Forelimb muscle (tissue), 1 donor: ENCODE measurements around the gene CASQ2. TPM values are rescaled to one million over a fixed set of nuclear protein-coding genes. Genes with fewer than 3 reads are reported as not detected.

Source experiments
- DNase-seq: peaks from one replicate; pipeline ENCODE4 v3.0.0-alpha.2; 2013; ENCODE audit warnings: low read depth
- polyA plus RNA-seq: library from polyadenylated mRNA; unstranded; fragments of 120-200 nt; gene quantifications from one replicate; pipeline ENCODE4 v1.2.1, GENCODE V29; 2013; ENCODE audit not compliant: insufficient read length

CASQ2 gene
- polyA plus RNA-seq, 1 donor, result 914 TPM

DNA sequence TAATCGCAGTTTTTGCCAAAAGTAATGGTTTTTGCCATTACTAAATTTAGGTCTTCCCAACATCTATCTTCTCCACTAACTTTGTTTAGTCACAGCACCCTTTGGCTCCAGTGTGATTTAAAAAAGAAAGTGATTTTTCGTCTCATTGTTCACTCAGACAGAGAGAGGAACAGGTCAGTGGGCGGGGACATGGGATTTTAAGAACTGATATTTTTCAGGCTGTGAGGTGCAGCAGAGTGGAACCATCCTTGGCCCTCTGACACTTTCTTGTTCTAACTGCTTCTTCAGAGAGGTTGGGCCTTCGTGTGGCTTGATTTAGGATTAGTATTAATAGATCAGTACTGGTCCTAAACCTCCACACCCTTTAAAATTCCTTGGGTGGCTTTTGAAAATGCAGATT is 38.8 kb downstream of the CASQ2 start:
- DNase-seq, result no peak

DNA sequence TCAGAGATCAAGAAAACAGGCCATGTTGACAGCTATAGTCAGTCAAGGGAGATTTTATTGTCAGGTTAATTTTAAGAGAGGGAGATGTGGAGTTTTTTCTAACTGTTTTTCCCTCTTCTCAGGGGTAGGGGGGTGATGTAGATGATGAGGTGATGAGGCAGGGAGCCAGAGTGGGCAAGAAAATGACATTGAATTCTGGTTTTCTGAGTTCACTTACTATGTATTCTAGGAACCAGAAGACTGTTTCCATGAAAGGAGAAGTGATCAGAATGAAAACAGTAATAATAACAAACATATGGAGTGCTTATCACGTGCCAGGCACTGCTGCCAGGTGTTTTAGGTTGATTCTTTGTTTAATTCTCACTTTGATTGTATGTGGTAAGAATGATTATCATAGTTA is 40.2 kb downstream of the CASQ2 start:
- no peak for DNase-seq

DNA sequence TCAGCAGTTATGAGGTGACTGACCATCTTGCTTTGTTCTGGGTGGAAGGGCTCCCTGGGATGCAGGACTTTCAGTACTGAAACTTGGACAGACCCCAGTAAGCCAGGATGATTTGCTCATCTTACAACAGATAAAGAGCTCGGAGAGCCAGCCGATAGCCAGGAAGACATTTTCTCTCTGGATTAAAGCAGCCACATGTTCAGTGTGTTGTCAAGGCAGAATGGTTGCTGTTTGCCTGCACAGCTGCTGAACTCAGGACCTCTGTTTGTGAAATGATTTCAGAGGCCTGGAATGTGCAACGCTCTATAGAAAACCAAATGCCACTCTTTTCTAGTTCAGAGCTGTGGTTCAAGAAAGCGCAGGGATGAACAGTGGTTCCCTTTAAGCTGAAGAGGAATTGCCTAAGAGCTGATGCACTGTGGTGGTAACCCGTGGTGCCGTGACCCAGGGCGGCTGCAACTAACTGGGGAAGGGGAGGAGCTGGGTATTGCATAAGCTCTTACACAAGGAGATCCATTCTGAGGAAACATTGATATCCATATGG is 40.7 kb downstream of the CASQ2 start:
- no peak for DNase-seq

DNA sequence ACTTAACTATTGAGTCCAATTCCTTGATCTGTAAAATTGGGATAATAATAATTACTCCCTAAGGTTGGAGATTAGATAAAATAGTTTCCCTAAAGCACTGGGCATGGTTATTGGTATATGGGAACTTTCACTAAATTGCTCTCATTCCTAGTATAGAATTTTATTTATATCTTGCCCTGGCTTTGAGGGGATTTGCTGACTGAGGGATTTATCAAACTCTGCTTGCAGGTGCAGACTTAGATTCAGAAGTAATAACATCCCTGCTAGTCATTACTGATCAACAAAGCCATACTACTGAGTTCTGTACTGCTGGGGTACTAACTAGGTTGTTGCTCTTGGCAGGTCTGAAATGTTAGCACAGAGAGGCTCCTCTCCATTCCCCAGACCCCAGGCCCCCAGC is 41.9 kb downstream of the CASQ2 start:
- no peak for DNase-seq

DNA sequence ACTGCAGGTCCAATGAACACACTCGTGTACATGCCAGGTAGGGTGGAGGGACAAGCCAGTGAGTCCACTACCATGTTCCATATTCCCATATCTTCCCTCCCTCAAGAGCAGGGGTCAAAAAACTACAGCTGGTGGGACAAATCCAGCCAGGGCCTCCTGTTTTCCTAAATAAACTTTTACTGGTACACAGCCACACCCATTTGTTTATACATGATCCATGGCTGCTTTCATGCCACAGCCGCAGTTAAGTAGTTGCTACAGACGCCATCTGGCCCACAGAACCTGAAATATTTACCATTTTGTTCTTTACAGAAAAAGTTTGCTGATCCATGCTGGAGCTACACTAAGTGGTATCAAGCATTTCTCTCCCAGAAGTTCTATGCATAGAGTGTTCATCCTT is 42.4 kb downstream of the CASQ2 start:
- DNase-seq, result no peak

DNA sequence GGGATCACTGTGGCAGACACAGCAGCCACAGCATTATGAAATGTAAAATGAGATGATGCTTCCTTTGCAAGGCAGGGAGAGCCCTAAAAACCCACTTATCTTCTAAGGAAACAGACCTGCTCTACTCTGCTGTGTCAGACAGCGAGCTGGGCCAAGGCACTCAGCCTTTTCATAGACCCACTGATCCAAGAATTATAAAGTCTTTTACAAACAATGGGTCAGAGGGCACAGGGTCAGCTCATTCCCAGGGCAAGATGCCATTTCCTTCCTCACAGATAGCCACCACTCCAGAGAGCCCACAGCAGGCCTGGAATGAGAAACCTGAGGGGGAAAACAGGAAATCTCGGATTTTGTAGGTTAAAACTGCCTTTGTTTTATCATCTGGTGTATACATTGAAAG is 42.9 kb downstream of the CASQ2 start:
- DNase-seq, result no peak

DNA sequence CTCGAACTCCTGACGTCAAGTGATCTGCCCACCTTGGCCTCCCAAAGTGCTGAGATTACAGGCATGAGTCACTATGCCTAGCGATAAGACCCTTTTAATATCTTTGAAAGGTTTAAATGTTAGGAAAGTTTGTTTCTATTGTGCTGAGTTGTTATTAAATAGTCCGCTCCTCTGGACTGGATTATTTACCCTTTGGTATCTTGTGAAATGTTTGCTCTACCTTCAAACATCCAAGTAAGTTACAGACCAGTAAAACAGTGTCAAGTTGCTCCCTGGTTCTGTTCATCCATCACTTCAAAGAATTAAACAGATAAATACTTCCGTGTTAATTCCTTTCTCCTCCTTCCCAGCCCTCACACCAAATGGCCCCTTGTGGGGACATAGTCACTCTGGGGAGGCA is 44.8 kb downstream of the CASQ2 start:
- DNase-seq, result no peak

DNA sequence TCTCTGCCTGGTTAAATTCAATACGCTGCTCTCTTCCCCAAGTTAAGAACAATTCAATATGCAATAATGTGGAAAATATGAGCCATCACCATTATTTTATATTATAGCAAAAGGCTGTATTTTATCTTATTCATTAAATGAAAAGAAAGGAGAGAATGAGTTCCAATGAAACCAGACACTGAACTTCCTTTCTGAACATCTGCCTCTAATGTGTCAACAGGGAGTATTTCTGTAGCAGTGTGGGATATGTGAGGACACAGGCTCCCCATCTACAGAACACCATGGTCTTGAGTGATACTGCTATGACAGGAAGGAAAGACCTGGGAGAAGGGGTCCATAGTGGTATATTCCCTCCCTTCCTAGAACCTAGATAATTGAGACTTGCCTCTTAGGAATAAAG is 46.3 kb downstream of the CASQ2 start:
- DNase-seq, result no peak

DNA sequence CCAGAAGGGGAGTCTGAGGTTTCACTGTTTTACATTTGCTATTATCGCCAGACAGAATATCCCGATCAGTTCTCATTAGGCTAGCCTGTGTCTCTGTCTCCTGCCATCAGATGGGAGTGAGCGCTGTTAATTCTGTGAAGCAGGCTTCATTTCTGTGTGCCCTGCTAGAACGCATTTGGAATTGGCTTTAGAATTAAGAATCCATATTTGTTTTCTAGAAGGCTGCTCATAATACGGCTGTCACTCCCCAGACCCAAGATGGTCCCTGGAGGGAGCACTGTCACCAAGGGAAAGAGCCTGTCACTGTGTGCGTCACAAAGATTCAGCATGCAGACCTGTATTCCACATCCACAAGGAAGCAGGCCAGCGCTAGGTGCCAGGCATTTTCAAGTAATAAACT is 49.2 kb downstream of the CASQ2 start:
- no peak for DNase-seq

DNA sequence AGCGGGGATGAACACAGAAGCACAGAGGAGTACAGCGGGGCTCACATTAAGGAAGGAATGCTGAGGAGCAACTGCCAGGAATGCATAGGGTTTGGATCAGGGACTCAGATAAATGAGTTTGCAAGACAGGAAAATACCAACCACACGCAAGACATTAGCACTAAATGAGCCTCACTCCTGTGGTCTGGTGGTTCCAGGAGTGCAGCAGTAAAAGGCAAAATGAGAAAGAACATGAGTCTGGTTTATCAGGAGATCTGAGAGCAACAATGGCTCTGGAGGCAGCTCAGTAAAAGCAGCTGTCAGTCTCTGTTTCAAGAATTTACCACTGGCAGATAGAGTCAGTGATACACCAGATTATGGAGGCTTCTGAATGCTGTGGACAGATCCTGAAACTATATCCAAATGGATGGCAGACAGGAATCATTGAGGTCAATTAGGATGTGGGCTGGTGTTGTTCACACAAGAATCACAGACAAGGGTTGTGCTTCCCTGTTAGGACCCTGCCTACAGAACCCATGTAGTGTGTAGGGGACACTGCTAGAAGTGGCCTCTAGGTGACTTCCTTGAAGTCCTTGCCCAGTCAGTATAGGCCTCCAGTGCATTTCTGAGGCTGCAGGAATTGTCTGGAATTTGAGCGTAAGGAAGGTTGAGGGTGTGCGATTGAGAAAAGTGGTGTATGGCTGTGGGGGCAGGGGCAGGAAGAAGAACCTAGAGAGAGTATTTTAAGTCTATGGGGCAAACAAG is 50.3 kb downstream of the CASQ2 start:
- DNase-seq, result no peak

DNA sequence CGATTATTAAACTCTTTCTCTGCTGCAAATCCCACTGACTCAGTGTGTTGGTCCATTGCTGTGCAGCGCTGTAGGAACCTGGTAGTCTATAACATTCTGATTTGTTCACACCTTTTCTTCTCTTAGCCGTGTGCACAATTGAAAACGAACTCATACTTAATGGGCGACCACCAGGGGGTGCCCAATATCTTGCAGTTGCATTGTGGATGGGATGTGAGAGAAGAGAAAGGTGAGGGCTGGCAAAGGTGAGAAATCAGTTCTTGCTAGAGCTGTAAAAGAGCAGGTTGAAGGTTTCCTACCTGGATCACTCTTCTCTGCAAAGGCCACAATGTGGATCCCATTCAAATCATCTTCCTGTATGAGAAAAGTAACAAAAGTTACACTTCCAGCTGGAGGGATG is 51.0 kb downstream of the CASQ2 start:
- no peak for DNase-seq

DNA sequence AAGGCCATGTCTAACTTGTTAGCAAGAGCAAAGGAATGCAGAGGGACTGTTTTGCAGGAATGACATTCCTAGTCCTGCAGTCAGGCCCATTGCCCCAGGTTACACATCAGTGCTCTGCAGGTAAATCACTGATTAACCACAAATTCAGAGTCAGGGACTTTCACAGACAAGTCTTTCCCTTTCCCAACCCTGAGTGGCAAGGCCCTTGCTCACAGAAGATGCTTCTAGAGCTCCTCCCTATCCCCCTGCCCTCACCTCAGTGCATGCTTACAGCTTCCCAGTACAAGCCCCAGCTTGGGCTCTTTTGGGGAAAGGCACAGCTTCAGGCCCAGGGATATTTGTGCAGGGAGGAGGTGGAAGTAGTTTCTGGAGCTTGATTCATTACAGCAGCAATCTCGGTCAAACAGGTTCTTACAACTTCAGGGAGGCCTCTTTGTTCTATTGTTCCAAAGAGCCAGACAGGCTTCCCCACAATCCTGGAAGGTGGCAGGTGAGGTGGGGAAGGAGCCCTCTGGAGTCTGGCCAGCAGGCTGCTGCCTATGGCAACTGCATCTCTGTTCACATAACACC is 53.9 kb downstream of the CASQ2 start:
- DNase-seq, result no peak

DNA sequence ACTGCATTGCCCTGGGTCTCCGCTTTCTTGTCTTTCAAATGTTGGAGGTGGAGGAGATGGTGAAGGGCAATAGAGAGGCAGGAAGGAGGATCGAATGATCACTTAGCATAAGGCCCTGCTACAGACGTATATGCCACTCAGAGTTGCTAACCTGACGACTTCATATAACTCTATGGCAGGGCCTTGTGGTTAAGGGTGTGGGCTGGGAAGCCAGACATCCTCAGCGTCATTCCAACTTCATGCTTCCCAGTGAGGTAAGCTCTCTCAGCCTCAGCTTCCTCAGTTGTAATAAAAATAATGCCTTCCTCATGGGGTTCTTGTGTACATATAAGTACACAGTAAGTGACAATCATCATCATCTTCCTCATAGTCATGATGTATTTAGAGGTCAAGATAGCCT is 54.6 kb downstream of the CASQ2 start:
- no peak for DNase-seq

DNA sequence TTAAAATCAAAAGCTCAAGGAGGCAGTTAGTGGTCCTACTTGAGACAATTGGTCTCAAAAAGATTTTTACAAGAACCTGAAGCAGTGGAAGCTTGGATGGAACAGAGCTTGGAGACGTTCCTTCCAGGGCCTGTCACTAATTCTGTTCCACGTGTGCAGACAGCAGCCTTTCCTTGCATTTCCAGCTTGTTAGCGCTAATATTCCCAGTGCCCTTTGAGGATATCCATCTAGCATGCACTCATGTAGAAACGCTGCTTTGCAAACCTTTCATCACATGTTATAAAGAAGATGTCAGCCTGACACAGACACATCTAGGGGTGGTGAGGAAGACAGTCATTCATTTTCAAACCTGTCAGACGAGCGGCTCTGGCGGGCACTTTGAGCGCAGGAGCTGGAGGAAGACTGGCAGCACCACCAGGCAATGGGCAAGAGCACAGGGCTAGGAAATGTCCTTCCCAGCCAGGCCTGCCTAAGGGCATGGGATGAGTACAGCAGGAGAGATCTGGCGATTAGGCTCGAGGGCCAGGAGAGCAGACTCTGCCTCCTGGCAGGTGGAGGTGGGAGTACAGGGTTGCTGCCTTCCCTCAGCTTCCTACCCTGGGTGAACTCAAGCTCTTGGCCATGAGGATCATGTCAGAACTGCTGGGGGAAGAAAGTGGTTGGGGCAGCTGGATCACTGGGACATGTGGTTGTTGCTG is 55.5 kb downstream of the CASQ2 start:
- DNase-seq, result no peak

DNA sequence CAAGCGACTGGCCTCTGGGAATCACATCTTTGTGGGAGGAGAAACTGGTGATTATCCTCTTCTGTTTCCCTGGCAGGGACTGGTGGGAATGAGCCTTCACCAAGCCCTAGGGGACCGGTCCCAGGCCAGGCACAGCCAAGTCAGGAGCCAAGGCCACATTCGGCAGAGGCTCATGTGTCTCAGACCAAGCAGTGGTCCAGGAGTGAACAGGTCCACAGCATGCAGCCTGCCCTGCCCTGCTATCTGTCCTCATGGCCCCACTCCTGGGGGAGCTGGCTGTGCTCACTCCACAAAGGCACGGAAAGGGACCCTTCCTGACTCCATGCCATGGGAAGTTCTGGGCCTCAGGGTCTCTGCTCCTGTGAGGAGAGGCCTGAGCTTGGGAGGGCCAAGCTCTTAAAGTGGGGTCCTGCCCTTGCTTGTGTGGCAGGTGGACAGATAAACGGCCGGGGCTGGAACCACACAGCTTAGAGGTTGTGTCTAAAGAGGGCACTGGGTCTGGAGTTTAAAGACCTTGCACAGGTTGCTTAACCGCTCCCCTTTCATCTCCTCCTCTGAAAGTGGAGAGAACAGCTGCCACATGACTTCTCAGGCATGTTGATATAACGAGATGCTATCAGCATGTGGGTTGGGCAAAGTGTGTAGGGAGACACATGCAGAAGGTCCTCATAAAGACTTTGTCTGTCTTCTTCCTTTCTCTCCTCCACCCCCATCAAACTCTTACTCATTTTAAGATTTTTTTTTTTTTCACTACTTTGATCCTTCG is 57.5 kb downstream of the CASQ2 start:
- no peak for DNase-seq

DNA sequence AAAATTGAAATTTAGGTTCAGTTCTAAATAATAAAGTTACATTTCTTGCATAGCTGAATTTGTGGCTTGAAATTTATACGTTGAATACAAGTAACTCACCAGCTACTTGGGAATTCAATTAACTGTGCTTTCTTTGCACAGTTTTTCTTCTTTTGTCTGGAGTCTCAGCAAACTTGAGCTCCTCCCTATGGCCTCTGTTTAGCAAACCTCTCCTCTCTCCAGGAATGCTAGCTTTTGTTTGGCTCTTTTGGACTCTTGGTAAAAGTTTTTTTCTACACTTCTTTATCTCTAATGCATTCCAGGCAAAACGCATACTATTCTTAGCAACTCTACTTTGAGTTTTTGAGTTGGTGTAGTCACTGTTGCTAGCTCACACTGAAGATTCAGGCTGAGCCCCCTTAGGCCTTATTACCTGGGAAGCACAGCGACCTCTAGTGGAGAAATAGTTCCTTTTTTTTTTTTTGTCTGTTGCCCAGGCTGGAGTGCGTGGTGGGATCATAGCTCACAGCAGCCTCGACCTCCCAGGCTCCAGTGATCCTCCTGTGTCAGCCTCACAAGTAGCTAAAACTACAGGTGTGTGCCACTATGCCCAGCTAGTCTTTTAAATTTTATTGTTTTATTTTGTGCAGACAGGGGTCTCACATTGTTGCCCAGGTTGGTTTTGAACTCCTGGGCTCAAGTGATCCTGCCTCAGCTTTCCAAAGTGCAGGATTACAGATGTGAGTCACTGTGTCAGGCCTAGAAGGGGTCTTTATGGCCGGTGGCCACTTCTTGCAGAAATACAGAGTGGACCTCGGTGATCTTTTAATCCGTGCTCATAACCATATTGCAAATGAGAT is 61.7 kb downstream of the CASQ2 start:
- DNase-seq, result no peak

DNA sequence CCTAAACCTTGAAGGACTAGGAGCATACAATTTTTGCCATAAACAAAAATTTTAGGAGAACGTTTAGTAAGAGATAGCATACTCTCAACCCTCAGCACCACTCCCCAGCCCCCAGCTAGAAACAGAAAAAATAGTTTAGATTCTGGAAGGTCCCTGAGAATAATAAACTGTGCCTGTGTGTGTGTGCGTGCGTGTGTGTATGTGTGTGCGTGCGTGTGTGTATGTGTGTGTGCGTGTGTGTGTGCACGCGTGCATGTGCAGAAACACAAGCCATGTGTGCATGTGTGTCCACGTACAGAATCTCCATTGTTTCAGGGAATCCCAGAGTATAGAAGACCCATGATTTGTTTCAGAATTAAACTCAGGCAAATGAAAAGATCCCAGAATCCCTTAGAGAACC is 62.6 kb downstream of the CASQ2 start:
- DNase-seq, result no peak

DNA sequence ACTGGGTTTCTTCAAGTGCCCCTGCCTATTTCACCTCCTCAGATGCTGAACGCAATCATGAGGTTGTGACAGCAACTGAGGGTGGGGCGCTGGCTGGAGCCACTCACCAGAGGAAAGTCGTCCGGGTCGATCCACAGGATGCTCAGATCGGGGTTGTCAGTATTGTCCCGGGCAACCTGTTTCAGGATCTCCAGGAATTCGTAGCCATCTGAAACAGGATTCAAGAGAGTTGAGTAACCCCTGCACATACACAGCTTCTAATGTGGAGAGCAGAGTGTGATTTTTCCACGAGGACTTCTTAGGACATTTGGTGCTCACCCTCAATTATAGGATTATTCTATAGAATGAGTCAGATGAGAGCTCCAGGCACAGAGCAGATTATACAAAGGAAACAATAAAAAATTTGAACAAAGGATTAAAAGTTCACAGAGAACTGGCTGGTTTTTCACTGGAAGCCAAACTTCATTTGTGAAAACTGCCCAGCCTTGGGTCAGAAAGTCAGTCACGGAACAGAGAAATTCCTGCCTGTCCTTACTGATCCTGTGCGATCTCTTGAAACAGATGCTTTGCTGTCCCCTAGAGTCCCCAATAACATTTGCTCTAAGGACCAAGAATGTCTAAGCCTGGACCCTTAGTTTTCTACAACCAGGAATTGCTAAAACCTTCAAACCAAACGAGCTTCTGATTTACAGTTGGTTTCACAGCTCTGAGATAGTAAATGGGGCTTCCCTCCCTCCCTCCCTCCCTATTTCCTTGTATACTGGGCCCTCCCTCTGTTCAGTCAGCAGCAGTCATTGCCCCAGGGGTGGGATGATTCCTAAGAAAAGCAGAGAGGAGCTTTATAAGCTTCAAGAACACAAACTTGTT is 63.2 kb downstream of the CASQ2 start:
- DNase-seq, result no peak

DNA sequence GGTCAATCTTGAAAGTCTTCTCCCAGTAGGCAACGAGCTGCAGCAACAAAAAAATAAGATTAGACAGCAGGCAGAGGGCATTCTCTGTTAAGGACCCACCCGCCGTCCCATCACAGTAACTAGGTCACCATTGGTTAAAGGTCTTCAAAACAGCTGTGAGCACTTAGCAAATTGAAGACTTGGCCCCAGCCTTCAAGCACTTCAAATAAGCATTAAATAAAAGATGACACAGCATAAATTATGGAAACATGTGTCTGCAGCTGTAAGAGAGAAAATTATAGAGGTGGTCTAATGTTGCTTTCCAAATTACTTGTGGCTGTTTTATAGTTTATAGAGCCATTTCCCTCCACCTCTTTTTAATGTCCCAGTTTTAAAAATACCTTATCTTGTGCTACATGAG is 65.6 kb downstream of the CASQ2 start:
- no peak for DNase-seq

DNA sequence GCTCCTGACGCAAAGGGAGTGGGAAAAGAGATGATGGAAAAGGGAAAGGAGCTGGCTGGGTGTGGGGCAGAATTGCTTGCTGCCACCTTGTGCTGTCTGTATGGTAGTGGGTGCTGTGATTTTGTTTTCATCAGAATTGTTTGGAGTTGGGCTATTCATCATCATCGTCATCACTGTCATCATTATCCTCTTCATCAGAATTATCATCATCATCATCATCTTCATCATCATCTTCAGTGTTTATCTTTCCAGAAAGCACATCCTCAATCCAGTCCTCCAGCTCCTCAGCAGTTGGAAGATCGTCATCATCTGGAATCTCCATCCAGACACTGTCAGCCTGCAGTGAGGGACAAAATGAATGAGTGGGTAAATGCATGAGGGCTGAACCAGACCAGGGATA is 67.4 kb downstream of the CASQ2 start:
- no peak for DNase-seq
